Central memory CD4-positive, alpha-beta T cell (primary cell): ENCODE measurements around the gene RRBP1.
"Not testable (repeated sequence)": the region's sequence is repeated elsewhere in the genome, so short reads cannot be mapped to it uniquely, and the experiment has no call there.

Experiments
- DNase-seq: peaks from one replicate; pipeline ENCODE4 v3.0.0; 2022

The RRBP1 gene

GRCh38 chr20:17662333-17663039 is 19.6 kb downstream of the RRBP1 start:
- no peak for DNase-seq

DNA sequence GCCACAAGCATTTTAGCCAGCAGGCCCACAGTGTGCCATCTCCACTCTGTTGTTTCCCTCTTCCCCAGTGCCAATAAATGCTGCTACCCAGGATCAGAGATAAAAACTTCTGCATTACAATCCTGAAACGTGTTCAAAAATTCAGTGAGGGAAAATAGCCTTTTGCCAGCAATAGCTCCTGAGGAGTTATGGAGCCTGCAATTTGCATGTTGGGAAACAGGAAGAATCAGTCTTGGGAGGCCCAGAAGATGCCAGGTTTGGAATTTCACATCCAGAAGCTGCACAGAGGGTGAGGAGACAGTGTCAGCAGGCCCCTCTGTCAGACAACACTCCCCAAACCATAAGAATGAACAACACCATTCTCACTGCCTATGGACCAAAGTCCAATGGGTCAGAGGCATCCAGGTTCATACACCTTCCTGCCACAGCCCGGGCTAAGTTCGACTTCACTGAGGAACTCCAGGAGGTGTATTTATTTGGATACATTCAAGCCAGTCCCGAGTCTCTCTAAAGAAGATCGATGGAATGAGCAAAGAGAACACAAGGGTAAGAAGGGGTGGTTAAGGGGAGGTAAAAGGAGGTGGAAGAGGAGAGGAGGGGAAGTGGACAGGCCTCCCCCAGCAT is 20.8 kb downstream of the RRBP1 start:
- DNase-seq: no peak

GRCh38 chr20:17660667-17661066 is 21.4 kb downstream of the RRBP1 start:
- DNase-seq: no peak

- no peak for DNase-seq
These were observed 22.2 kb downstream of the RRBP1 start for GRCh38 chr20:17659801-17660200.

- DNase-seq: not testable (repeated sequence)
These were observed 22.7 kb downstream of the RRBP1 start for GRCh38 chr20:17659344-17659743.

DNA sequence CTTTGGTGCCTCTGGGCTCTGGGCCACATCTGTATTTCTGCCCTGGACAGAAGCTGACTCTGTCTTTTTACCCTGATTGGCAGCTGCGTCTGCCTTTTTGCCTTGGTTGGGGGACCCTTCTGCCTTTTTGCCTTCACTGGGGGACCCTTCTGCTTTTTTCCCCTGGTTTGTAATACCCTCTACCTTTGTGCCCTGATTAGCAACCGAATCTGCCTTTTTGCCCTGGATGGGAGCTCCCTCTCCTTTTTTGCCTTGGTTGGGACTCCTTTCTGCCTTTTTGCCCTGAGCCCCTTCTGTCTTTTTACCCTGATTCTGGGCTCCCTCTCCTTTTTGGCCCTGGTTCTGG is 23.4 kb downstream of the RRBP1 start:
- DNase-seq: no peak

GRCh38 chr20:17657898-17658647 is 24.0 kb downstream of the RRBP1 start:
- no peak for DNase-seq

- DNase-seq: no peak
These were observed 24.8 kb downstream of the RRBP1 start for GRCh38 chr20:17657079-17657825.

GRCh38 chr20:17655865-17656479 is 26.1 kb downstream of the RRBP1 start:
- no peak for DNase-seq

DNA sequence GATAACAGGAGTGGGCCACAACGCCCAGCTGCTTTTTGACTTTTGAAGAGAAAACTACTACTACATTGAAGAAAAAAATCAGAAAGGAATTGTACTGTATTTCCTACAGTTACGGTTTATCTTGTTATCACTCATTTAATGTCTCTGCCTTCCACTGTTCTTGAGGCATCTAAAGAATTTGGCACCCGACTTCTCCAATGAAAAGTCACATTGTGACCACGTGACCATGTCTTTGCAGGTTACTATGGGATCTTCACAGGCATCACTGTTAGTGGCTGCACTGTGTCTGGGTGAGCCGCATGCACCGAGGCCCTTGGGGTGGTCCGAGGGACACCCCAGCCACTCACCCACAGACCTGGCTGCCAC is 26.8 kb downstream of the RRBP1 start:
- no peak for DNase-seq

GRCh38 chr20:17654649-17655285 is 27.3 kb downstream of the RRBP1 start:
- DNase-seq: no peak

DNA sequence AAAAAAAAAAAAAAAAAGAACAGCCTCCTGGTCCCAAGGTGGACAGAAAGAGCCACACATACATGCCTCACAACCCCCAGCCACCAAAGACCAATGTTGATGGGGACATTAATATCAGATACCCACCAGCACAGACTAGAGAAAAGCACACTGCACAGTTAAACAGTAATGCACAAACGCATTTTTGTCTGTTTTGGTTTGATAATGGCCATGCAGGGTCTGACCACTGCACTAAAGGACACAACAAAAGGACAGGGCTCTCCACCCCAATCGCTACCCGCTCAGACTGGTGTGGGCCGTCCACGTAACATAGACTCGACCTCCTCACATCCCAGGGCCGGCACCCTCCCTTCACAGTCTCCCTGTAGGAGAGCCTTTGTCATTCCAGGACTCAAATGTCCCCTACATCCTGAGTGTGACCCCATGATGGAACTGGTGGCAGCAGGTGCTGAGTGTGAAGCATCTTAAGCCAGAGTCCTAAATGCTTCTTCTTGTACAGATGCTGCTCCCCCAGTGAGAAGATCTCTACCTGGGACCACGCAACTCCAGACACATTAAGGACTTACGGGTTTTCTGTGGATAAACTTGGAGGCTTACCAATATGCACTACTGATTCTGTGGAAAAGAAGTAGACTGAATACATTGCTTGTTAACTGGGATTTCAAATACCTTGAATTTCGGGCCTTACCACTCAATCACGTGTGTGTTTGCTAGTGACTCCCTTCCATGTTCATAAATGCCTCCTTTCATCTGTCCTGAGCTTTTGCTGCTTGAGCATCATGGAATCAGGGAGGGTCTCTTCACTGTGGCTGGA is 28.0 kb downstream of the RRBP1 start:
- DNase-seq: no peak

DNA sequence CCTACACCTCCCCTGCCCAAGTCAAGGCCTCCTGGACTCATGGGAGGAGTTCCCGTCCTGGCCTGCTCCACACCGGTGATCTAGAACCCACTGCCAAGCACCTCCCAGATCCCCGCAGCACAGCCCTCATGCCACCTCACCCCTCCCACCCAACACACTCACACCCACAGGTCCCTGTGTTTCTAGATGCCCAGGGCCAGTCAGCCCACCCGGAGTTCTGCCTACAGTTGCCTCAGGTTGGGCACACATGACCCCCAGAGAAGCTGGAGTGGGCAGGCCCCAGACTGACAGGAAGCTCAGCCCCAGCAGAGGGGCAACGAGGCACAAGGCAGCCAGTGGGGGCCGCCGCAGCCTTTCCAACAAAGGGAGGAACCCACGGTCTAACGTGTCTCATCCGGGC is 29.6 kb downstream of the RRBP1 start:
- no peak for DNase-seq

DNA sequence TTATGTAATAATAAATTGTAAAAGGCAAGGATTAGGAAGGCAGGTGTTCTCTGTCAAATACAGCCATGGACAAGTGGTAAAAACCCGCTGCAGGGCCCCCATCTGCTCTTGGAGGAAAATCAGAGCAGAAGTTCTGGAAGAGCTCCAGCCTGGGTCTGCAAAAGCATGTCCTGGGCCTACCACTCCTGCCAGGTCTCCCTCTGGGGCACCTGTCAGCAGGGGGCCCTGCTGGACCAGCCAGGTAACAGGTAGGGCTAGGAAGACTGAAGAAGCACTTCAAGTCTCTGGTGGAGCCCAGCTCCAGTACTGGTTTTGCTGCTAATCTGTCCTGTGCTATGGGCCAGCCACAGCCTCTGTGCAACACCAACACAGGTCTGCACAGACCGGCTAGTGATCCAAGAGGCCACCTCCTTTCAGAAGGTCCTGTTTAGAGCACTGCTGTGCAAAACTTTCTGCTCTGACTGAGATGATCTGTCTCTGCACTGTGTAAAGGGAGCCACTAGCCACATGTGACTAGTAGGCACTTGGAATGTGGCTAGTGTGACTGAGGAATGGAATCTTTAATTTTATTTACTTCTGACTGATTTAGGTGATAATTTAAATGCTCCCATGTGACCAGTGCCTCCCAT is 30.2 kb downstream of the RRBP1 start:
- DNase-seq: no peak

GRCh38 chr20:17651129-17651759 is 30.8 kb downstream of the RRBP1 start:
- DNase-seq: no peak

GRCh38 chr20:17650301-17651128 is 31.5 kb downstream of the RRBP1 start:
- no peak for DNase-seq

- no peak for DNase-seq
These were observed 33.0 kb downstream of the RRBP1 start for GRCh38 chr20:17648791-17649730.

DNA sequence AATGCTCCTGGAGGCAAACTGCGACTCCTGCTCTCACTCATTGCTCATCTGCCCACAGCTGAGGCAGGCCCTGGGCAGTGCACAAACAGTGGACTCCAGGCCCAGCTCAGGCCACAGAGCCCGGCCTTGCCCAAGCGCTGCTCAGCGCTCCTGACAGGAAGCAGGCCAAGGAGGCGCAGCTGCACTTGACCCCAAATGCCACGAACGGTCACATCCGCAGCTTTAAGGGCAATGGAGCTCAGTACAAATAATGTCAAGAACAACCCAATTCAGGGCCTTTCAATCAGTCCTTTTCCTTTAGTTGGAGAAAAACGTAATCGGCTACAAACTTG is 33.8 kb downstream of the RRBP1 start:
- no peak for DNase-seq
